SH-SY5Y (cell line): ENCODE results near the gene TTLL8.

Experiments
- GATA2 ChIP-seq: IDR thresholded peaks from 2 replicates; pipeline ENCODE4 v1.6.1; 2011; ENCODE audit warnings: mild to moderate bottlenecking, low read depth, low read length
- GATA3 ChIP-seq: IDR thresholded peaks from 2 replicates; pipeline ENCODE4 v1.6.1; 2011; ENCODE audit warnings: low read depth, mild to moderate bottlenecking, low read length, moderate library complexity

GRCh38 chr22:49970528-49971231 is 87.4 kb downstream of the TTLL8 start:
- no peak for TF ChIP-seq GATA2
- no peak for TF ChIP-seq GATA3
